Raji (cell line): ENCODE measurements around the gene EPB41L4A.

Source experiments
- POLR2A ChIP-seq: IDR thresholded peaks from 2 replicates; pipeline ENCODE4 v1.6.1; 2011; ENCODE audit warnings: low read depth, low read length, control low read depth; ENCODE audit not compliant: insufficient read depth

The EPB41L4A gene

GRCh38 chr5:112149727-112150126 lies 269.4 kb downstream of the EPB41L4A start:
- TF ChIP-seq POLR2A, result no peak

- TF ChIP-seq POLR2A, result no peak
Measured at GRCh38 chr5:112146323-112147226, 272.5 kb downstream of the EPB41L4A start.

GRCh38 chr5:112143690-112144089 lies 275.4 kb downstream of the EPB41L4A start:
- TF ChIP-seq POLR2A, result no peak

GRCh38 chr5:112142769-112143270 lies 276.3 kb downstream of the EPB41L4A start:
- no peak for TF ChIP-seq POLR2A

GRCh38 chr5:112141582-112141981 lies 277.5 kb downstream of the EPB41L4A start:
- no peak for TF ChIP-seq POLR2A

GRCh38 chr5:112138526-112138925 lies 280.6 kb downstream of the EPB41L4A start:
- no peak for TF ChIP-seq POLR2A

GRCh38 chr5:112136773-112137172 lies 282.3 kb downstream of the EPB41L4A start:
- no peak for TF ChIP-seq POLR2A

GRCh38 chr5:112127861-112128260 lies 291.2 kb downstream of the EPB41L4A start:
- TF ChIP-seq POLR2A, result no peak

GRCh38 chr5:112126982-112127381 lies 292.1 kb downstream of the EPB41L4A start:
- no peak for TF ChIP-seq POLR2A

GRCh38 chr5:112125903-112126302 lies 293.2 kb downstream of the EPB41L4A start:
- TF ChIP-seq POLR2A, result no peak

- no peak for TF ChIP-seq POLR2A
Measured at GRCh38 chr5:112124788-112125187, 294.3 kb downstream of the EPB41L4A start.

GRCh38 chr5:112123086-112123485 lies 296.0 kb downstream of the EPB41L4A start:
- no peak for TF ChIP-seq POLR2A

GRCh38 chr5:112122353-112122752 lies 296.7 kb downstream of the EPB41L4A start:
- no peak for TF ChIP-seq POLR2A

- TF ChIP-seq POLR2A, result no peak
Measured at GRCh38 chr5:112121258-112121657, 297.8 kb downstream of the EPB41L4A start.

- TF ChIP-seq POLR2A, result no peak
Measured at GRCh38 chr5:112119969-112120368, 299.1 kb downstream of the EPB41L4A start.

- no peak for TF ChIP-seq POLR2A
Measured at GRCh38 chr5:112119508-112119907, 299.6 kb downstream of the EPB41L4A start.
